ENCODE results near the gene LCP2. TPM values are rescaled to one million over a fixed set of nuclear protein-coding genes. Genes with fewer than 3 reads are reported as not detected.

Gene LCP2
- total RNA-seq, 1 experiment from 2014 or later, result not detected

DNA sequence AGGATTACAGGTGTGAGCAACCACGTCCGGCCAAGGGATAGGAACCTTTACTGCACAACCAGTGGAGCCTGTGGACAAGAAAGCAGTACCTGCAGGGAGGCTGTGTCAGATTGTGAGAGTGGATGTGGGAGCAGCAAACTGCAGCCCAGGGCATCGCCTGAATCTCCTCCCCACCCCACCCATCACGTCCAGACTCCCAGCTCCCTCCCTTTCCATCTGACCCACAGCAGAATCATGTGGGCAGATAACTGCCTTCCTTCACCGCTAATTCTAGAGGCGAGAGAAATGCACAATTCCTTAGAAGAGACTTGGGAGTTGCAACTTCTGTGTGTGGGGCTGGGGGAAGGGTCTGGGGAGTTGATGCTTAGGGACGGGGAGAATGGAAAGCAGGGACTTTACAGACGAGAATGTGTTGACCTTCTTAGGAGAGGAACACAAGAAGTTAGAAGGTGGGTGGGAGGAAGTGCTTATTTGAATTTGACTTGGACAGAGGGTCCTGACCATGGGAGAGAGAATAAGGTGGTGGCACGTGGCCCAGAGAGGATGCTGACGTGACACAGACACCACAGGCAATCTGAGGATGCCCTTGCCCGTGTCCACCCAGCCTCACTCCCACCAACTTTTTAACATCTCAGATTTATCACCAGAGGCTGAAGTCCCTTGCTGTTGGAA, 4.5 kb upstream of the LCP2 start:
- H2AFZ ChIP-seq (ENCODE audit: low read length), result no peak overlapping the region

More for the DNA sequence above, 4.5 kb upstream of the LCP2 start:
- no peaks in the 10 kb centered on the region for H3K79me1 ChIP-seq (ENCODE audit: insufficient read depth, low read depth, low read length, poor library complexity, severe bottlenecking)
- H3K9me3 Mint-ChIP-seq, result peaks cover 7 to 8% of the 10 kb centered on the region in 2 experiments; a peak in 3 of 5 replicates
- H4K8ac ChIP-seq (replicated peaks; ENCODE audit: insufficient read length, low read depth, low read length), result no peak overlapping the region
- no peaks in the 10 kb centered on the region for H4K20me1 ChIP-seq (ENCODE audit: control insufficient read depth, insufficient read depth, insufficient read length)
- peaks cover 25 to 38% of the 10 kb centered on the region in 2 experiments for H3K4me1 Mint-ChIP-seq
- no peak overlapping the region for H2AK5ac ChIP-seq (ENCODE audit: insufficient read length, low read length)
- no peak overlapping the region for H3T11ph ChIP-seq (ENCODE audit: low read length)
- no peak overlapping the region for H2BK5ac ChIP-seq (ENCODE audit: insufficient read length, low read length)
- no peak overlapping the region for H3K56ac ChIP-seq (ENCODE audit: insufficient read length, low read depth, low read length)
- H3K4ac ChIP-seq (ENCODE audit: low read depth, low read length), result no peak overlapping the region
- no peaks in the 10 kb centered on the region for H3K23me2 ChIP-seq (ENCODE audit: insufficient read length, low read depth, low read length, poor library complexity, severe bottlenecking)
- no peaks in the 10 kb centered on the region for H3K4me1 ChIP-seq (ENCODE audit: insufficient read depth, low read length)
- TF ChIP-seq CTCF (conservative IDR thresholded peaks at IDR 0.05), result no peak
- H3K36me3 Mint-ChIP-seq (ENCODE audit: insufficient read depth in 1 of 3, low read depth in 3 of 3), result peaks cover 0 to 9% (median 0%) of the 10 kb centered on the region in 3 experiments; a peak in 2 of 7 replicates
- H2BK20ac ChIP-seq (ENCODE audit: low read depth, low read length, poor library complexity, severe bottlenecking), result no peak overlapping the region
- H4K91ac ChIP-seq (ENCODE audit: insufficient read length, low read depth, low read length), result no peak overlapping the region
- no peak for DNase-seq
- no peak overlapping the region for H3K23ac ChIP-seq (ENCODE audit: insufficient read length, low read depth, low read length)
- H2BK15ac ChIP-seq (ENCODE audit: low read depth, low read length), result no peak overlapping the region
- no peak overlapping the region for H4K5ac ChIP-seq (ENCODE audit: insufficient read length, low read depth, low read length)
- peaks cover 8% of the 10 kb centered on the region for H3K27me3 Mint-ChIP-seq (ENCODE audit: low read depth)
- H3K27ac ChIP-seq (ENCODE audit: insufficient read length, low read depth, low read length), result no peak overlapping the region
- no peak overlapping the region for H3K18ac ChIP-seq (ENCODE audit: insufficient read length, low read depth, low read length)
- no peak overlapping the region for H3K27ac Mint-ChIP-seq
- no peak overlapping the region for H3K4me2 ChIP-seq (ENCODE audit: insufficient read depth, insufficient read length, low read length)
- H3K27me3 ChIP-seq (ENCODE audit: insufficient read depth, low read length), result no peaks in the 10 kb centered on the region; the same call in 1 of the 2 replicates
- no peak overlapping the region for H3K4me3 Mint-ChIP-seq
- H2BK12ac ChIP-seq (ENCODE audit: insufficient read length, low read depth, low read length), result no peak overlapping the region
- H3K79me2 ChIP-seq (ENCODE audit: insufficient read depth, low read length), result no peaks in the 10 kb centered on the region
- no peaks in the 10 kb centered on the region for H3K9me3 ChIP-seq (ENCODE audit: control insufficient read depth, low read depth, low read length)
- no peak overlapping the region for H3K9ac ChIP-seq (ENCODE audit: extremely low read depth, insufficient read length, low read length)
- H2BK120ac ChIP-seq (ENCODE audit: low read depth, low read length, poor library complexity, severe bottlenecking), result no peak overlapping the region
- no CpG with 5 or more reads among the region's 11 CpGs for WGBS (ENCODE audit: extremely low coverage, insufficient read length, low lambda C conversion rate)
- H3K14ac ChIP-seq (ENCODE audit: insufficient read depth, low read length), result no peak overlapping the region

Data from H9 (cell line).